HG03442 (cell line): ENCODE measurements around the gene MYF6.
"Not testable (repeated sequence)": the region's sequence is repeated elsewhere in the genome, so short reads cannot be mapped to it uniquely, and the experiment has no call there.

Experiments used
- ATAC-seq: cut with Tn5 transposase; IDR thresholded peaks from one replicate; pipeline ENCODE4 v1.9.1; 2021; ENCODE audit warnings: mild to moderate bottlenecking, moderate library complexity; ENCODE audit not compliant: unreplicated experiment

The MYF6 gene

GRCh38 chr12:80707126-80707829 lies at the start of gene MYF6:
TSS of gene MYF6 (plus strand) at chr12:80707634. CDS start at chr12:80707720, 86 bp downstream.
- ATAC-seq, result no peak

DNA sequence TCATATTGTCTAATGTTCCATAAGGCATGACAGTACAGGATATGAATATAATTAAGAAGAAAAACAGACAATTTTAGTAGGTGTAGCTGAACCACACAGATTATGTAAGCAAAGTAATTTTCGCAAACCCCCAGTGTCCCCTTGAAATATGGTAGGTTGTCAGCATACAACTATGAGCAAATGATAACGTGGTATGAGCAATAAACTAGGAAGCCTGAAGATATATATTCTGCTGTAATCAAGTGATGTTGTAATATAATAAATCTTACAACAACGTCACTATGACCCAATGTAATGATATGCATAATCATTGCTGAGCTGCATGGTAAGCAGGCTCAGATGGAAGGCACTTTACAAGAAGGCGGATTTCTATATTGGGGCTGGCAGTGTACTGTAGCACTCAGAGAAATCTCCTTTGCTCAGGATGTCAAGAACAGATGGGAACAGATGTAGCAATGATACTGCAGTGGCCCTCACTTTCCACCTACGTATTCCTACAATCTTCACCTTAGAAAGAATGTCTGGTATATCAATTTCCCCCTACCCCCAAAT lies 47.8 kb upstream of the MYF6 start:
- ATAC-seq, result no peak

DNA sequence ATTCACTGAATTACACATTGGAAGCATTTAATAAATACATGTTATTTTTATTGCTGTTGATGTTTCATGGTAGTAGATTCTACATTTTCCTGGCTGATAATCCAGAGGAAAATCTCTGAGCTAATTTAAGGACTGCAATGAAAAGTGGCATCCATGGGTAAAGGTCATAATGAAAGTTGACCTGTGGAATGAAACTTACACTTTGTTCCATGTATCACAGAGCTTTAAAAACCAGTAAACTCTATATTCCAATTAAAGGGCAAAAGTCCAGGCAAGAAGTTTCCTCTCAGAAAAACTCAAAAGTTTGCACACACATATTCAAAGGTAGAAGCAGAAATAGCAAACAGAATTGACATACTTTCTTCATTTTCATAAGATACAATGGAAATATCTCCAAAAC lies 44.8 kb upstream of the MYF6 start:
- ATAC-seq, result no peak

DNA sequence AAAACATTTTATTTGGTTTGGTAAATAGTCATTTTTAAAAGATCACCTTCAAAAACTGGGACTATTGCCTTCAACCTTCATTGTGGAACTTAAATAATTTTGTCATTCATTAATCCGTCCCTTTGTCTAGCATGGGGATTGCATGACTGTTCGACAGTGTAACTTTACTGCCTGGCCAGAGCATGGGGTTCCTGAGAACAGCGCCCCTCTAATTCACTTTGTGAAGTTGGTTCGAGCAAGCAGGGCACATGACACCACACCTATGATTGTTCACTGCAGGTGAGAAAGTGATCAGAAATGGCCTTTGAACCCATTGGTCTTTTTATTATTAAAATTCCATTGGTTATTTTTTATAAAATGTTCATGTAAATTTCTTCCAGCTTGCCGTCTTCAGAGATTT lies 37.2 kb upstream of the MYF6 start:
- no peak for ATAC-seq

GRCh38 chr12:80676042-80676636 lies 31.3 kb upstream of the MYF6 start:
- ATAC-seq, result not testable (repeated sequence)

GRCh38 chr12:80676856-80677255 lies 30.6 kb upstream of the MYF6 start:
- ATAC-seq, result no peak

DNA sequence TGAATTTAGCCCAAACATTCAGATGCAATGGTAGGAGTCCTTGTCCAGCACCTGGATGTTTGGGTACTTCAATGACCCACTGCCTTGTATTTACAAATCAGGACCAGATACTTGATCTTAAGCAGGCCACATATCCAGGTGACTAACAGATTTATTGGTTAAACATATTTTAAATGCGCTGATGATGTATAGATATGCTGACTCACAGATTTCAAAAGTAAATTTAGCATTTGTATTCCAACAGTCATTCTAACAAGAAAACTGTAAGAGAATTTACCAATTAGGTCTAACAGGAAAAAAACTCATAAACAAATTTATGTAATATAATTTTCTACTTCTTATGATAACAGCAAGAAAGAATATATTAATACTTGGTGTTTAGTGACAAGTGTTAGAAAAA lies 29.4 kb upstream of the MYF6 start:
- no peak for ATAC-seq

- ATAC-seq, result no peak
Observed at GRCh38 chr12:80679346-80680131, 27.9 kb upstream of the MYF6 start.

GRCh38 chr12:80681287-80681686 lies 26.1 kb upstream of the MYF6 start:
- no peak for ATAC-seq

- no peak for ATAC-seq
Observed at GRCh38 chr12:80681786-80682185, 25.6 kb upstream of the MYF6 start.

DNA sequence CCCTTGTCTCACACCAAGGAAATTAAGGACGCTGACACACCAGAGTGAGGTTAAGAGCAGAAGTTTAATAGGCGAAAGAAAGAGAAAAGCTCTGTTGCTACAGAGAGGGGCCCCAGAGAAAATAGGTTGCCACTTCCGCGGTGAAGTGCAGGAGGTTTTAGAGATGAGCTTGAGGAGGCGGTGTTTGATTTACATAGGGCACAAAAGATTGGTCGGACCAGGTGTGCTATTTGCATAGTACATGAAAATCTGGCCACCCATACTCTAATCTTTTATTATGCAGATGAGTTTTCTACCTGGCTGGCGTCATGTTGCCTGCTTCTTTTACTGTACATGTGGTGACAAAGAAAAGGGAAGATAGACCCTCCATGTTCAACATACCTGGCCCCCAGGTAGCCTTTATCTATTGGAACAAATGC lies 23.3 kb upstream of the MYF6 start:
- ATAC-seq, result no peak

- no peak for ATAC-seq
Observed at GRCh38 chr12:80690090-80690489, 17.3 kb upstream of the MYF6 start.

- no peak for ATAC-seq
Observed at GRCh38 chr12:80690513-80690912, 16.9 kb upstream of the MYF6 start.

GRCh38 chr12:80692114-80692513 lies 15.3 kb upstream of the MYF6 start:
- ATAC-seq, result no peak

DNA sequence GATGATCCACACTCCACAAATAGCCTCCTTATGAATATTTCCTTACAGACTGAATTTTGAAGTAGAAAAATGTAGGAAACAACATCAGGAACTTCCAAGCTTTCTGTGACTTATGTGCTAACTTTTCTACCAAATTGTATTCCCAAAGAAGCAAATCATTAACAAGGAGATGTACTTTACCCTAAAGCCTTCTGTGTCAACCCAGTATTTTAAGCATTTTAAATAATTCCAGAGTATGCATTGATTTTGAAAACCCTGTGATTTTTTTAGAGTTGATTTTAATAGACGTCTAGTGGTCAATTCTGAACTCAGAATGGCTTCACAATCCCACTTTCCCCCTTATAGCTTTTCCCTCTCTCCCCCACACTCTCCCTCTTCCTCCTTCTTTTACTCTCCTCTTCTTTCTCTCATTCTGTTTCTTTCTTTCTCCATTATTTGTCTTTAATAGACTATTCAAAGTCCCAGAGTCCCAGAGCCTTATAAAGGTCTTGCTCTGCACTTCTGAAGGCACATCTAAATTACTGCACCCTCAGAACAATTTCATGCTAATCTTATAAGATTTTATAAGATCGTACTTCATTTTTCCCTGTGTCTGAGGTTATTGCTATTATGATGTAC lies 10.1 kb upstream of the MYF6 start:
- ATAC-seq, result no peak

- no peak for ATAC-seq
Observed at GRCh38 chr12:80698256-80698655, 9.2 kb upstream of the MYF6 start.

DNA sequence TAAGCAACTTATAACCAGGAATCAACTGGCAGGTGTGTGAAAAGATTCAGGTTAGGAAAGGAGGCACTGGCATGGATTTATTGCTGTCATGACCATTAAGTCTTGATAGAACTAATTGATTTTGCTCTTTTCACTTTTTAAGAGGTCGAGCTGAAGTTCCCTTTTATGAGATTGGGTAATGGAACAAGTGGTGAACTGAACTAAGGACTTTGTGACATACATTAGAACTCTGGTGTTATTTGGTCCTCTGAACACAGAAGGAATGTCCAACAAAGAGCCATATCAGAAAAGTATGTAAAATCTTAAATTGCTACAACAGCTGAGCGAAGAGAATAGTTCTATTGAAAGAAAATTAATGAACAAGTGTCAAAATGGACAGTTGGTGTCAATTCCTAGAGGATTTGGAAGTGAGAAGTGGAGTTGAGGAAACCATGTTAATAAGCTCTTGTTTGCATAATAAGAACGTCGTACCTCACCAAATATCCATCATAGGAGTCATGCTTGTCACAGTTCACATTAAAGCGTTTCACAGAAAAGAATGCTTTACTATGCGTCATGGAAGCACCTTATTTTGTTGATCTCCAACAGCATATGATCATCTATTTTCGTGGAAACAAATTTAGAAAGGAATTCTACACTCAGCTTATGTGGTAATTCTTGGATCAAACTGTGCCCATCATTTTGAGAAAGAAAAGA lies 8.4 kb upstream of the MYF6 start:
- ATAC-seq, result no peak

- no peak for ATAC-seq
Observed at GRCh38 chr12:80700327-80700726, 7.1 kb upstream of the MYF6 start.

GRCh38 chr12:80701388-80701787 lies 6.0 kb upstream of the MYF6 start:
- ATAC-seq, result no peak

GRCh38 chr12:80702889-80703805 lies 4.3 kb upstream of the MYF6 start:
- peak; percentile 87 for ATAC-seq
